ENCODE measurements around the gene LRG1.

GRCh38 chr19:4493929-4494690 is 45.7 kb downstream of the LRG1 start:
- no peak for TF ChIP-seq CTCF (IDR thresholded peaks at IDR 0.05)
- no peak for TF ChIP-seq EP300 (IDR thresholded peaks at IDR 0.05)
